Endothelial cell (in vitro differentiated cells): Measurements from ENCODE around the gene ARRB1. TPM values are rescaled to one million over a fixed set of nuclear protein-coding genes. Genes with fewer than 3 reads are reported as not detected.

Experiments
- DNase-seq: peaks from one replicate; pipeline ENCODE4 v3.0.0; 2021; ENCODE audit warnings: low spot score
- H3K27ac Mint-ChIP-seq: one replicate; pipeline ENCODE4 v1.8.0; 2021; ENCODE audit warnings: mixed read lengths, inconsistent platforms; ENCODE audit not compliant: unreplicated experiment
- H3K27me3 Mint-ChIP-seq: one replicate; pipeline ENCODE4 v1.8.0; 2021; ENCODE audit warnings: mild to moderate bottlenecking, moderate library complexity, mixed read lengths, inconsistent platforms; ENCODE audit not compliant: unreplicated experiment
- H3K36me3 Mint-ChIP-seq: one replicate; pipeline ENCODE4 v1.8.0; 2021; ENCODE audit warnings: mild to moderate bottlenecking, low read depth, mixed read lengths, inconsistent platforms; ENCODE audit not compliant: unreplicated experiment
- H3K4me1 Mint-ChIP-seq: one replicate; pipeline ENCODE4 v1.8.0; 2021; ENCODE audit warnings: mild to moderate bottlenecking, mixed read lengths, inconsistent platforms; ENCODE audit not compliant: unreplicated experiment
- H3K4me3 Mint-ChIP-seq: one replicate; pipeline ENCODE4 v1.8.0; 2021; ENCODE audit warnings: mild to moderate bottlenecking, mixed read lengths, inconsistent platforms; ENCODE audit not compliant: unreplicated experiment
- H3K9me3 Mint-ChIP-seq: one replicate; pipeline ENCODE4 v1.8.0; 2021; ENCODE audit warnings: mixed read lengths, inconsistent platforms; ENCODE audit not compliant: unreplicated experiment
- CTCF ChIP-seq: fragments of 200-600 bp; sonication (generic); IDR thresholded peaks from one replicate; pipeline ENCODE4 v1.5.0; 2021; ENCODE audit warnings: antibody characterized with exemption; ENCODE audit not compliant: unreplicated experiment
- total RNA-seq: library from RNA; stranded (reverse); fragmentation: NEBNext Ultra II Directional; extraction: Animal tissue kit (Norgen Biotek cat#: 25700); gene quantifications from one replicate; pipeline ENCODE4 v1.2.1, GENCODE V29; 2021; ENCODE audit not compliant: unreplicated experiment

Gene ARRB1
- total RNA-seq, 1 donor from 2014 or later: 197 TPM

- Mint-ChIP-seq H3K27me3 (peaks cover 27% of the 10 kb centered on the region), H3K4me1 (peaks cover 28% of the 10 kb centered on the region), H3K36me3 (peaks cover 29% of the 10 kb centered on the region), H3K4me3 (peak overlapping the region; percentile 57), H3K9me3 (no peaks in the 10 kb centered on the region), H3K27ac (peak overlapping the region; percentile 75)
- no peak for TF ChIP-seq CTCF
- DNase-seq: no peak
These were observed 85.5 kb downstream of the ARRB1 start for GRCh38 chr11:75265851-75266531.

- H3K27ac Mint-ChIP-seq: no peak overlapping the region
- TF ChIP-seq CTCF: no peak
- H3K27me3 Mint-ChIP-seq: peaks cover 27% of the 10 kb centered on the region
- DNase-seq: no peak
- peaks cover 24% of the 10 kb centered on the region for H3K36me3 Mint-ChIP-seq
- peaks cover 28% of the 10 kb centered on the region for H3K4me1 Mint-ChIP-seq
- H3K4me3 Mint-ChIP-seq: no peak overlapping the region
- no peaks in the 10 kb centered on the region for H3K9me3 Mint-ChIP-seq
These were observed 86.5 kb downstream of the ARRB1 start for GRCh38 chr11:75264971-75265370.

DNA sequence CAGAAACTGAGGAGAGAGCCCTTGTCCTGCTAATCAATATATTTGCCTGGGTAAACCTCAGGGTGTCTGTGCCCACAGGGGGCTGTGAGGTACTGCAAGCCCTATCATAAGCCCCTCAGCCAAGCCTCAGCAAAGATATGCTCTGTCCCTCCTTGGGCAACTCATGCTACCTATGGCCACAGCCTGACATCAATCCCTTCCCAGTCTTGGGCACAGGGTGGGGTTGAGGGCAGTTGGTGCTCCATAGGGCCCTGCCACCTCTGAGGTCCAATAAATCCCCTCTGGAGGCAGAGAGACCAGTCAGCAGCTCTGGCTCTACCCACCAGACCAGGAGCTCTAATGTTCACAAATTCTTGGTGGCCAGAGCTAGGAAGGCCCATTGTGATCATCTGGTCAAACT lies 87.1 kb downstream of the ARRB1 start:
- H3K27me3 Mint-ChIP-seq: peaks cover 27% of the 10 kb centered on the region
- no peaks in the 10 kb centered on the region for H3K9me3 Mint-ChIP-seq
- no peak for TF ChIP-seq CTCF
- peaks cover 24% of the 10 kb centered on the region for H3K36me3 Mint-ChIP-seq
- peaks cover 28% of the 10 kb centered on the region for H3K4me1 Mint-ChIP-seq
- H3K4me3 Mint-ChIP-seq: no peak overlapping the region
- no peak for DNase-seq
- H3K27ac Mint-ChIP-seq: peak overlapping the region; percentile 58

- H3K9me3 Mint-ChIP-seq: no peaks in the 10 kb centered on the region
- DNase-seq: no peak
- peaks cover 27% of the 10 kb centered on the region for H3K27me3 Mint-ChIP-seq
- peak overlapping the region; percentile 58 for H3K27ac Mint-ChIP-seq
- H3K36me3 Mint-ChIP-seq: peaks cover 24% of the 10 kb centered on the region
- H3K4me1 Mint-ChIP-seq: peaks cover 28% of the 10 kb centered on the region
- no peak overlapping the region for H3K4me3 Mint-ChIP-seq
- no peak for TF ChIP-seq CTCF
These were observed 87.5 kb downstream of the ARRB1 start for GRCh38 chr11:75263944-75264349.

DNA sequence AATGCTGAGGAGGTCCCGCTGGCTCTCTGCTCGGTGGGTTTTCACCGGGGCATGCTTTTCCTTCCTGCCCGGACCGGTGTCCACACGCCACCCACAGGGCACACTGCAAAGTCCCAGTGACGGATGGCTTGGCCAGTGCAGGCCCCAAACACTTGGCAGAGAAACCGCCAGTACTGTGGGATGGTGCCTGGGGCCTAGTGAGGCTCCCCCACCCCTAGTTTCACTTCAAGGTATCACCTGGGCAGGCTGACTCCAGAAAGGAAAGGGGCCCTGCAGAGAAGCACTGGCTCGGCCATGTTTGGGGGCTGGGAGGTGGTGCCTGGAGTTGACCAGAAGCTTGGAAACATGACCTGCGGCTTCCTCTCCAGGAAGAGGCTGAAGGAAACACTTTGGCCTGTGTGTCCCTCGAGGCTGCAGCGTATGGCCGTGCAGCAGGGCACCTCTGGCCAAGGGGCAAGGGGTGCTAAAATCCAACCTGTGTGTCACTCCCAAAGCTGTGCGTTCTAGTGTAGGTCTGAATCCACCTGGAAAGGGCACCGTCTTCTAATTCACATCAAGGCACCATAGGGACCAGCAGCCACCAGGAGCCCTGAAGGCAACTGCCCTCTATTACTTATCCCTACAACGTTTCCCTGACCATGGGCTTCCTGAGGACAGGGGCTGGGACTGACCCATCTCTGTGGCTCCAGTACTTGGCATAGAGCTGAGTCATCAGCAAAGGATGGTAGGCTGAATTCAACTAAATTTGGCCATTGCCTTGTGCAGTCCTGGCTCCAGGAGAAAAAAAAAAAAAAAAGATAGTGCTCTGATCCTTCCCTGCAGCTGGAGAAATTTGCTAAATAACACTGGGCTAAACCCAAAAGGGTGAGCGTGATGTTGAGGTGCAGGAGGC lies 88.3 kb downstream of the ARRB1 start:
- Mint-ChIP-seq H3K27me3 (peaks cover 27% of the 10 kb centered on the region), H3K4me1 (peaks cover 28% of the 10 kb centered on the region), H3K27ac (no peak overlapping the region), H3K9me3 (no peaks in the 10 kb centered on the region), H3K36me3 (peaks cover 23% of the 10 kb centered on the region), H3K4me3 (no peak overlapping the region)
- TF ChIP-seq CTCF: no peak
- no peak for DNase-seq
